GM13976 (cell line): ENCODE measurements around the gene OR52I2.

Experiments
- DNase-seq: peaks from one replicate; pipeline ENCODE4 v3.0.0; 2012; ENCODE audit warnings: low spot score
- in situ Hi-C: fragments of 300-500 bp; cut with MboI; formaldehyde crosslinking; loops from one replicate; pipeline ENCODE4 v1.12.0; 2022; ENCODE audit warnings: low sequenced_read_pairs, mixed read lengths, inconsistent platforms; ENCODE audit not compliant: unreplicated experiment
- TF ChIP-seq, protein P1 (sequence below): IDR thresholded peaks from 2 replicates; pipeline ENCODE4 v1.5.1; 2012; ENCODE audit warnings: borderline replicate concordance, mild to moderate bottlenecking; ENCODE audit not compliant: insufficient read depth; ENCODE audit errors: extremely low read depth, missing control alignments, control extremely low read depth

OR52I2 gene

DNA sequence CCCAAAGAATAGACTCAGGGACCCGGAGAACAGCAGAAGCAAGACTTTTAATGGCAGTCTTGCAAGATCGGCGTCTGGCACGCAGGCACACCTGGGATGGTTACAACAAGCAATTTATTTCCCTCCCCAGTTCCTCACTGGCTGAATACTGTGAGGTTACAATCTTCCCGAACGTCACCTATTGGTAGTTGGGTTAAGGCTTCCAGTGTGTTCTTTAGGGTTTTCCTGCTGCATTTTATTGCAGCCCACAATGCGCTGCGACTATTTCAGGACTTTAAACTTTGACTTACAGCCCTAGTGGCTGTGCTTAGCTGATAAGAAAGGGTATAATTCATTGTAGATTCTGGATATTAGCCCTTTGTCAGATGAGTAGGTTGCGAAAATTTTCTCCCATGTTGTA, 38.0 kb downstream of the OR52I2 start:
- DNase-seq = no peak
- in situ Hi-C loops = no loop called here

DNA sequence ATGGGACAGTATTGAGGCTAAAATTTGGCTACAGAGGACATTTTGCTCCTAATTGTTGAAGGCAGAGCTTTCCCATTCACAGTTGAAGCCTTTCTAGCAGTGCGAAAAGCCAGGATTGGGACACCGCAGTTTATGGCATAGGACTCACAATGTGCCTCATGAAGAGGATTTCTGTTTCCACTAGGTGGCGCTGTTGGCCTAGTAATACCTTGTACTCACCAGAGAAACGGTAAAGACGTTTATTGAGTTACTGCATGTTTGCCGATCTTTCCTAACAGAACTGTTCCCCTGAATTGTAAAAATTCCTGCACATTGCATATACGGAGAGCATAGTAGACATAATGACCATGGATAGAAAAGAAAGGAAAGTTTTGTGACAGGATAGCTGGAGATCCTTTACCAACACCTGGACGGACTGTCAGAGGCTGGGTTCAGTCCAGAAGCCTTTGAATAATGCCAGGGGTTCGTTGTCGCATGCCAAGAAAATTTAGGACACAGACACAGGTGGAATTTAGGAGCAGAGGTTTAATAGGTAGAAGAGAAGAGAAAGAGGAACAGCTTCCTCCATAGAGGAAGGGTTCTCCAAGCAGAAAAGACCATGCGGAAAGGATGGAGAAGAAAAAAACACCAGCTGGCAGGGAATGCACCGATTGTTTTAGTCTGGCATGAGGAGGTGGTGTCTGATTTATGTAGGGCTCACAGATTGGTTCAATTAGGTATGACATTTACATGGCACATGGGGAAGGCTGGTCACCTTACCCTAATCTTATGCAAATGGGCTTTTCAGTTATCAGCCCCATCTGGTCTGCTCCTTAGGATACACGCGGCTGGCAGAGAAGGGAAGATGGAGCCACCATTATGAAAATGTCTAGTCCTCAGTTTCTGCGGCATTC, 44.9 kb downstream of the OR52I2 start:
- TF ChIP-seq, protein P1, sequence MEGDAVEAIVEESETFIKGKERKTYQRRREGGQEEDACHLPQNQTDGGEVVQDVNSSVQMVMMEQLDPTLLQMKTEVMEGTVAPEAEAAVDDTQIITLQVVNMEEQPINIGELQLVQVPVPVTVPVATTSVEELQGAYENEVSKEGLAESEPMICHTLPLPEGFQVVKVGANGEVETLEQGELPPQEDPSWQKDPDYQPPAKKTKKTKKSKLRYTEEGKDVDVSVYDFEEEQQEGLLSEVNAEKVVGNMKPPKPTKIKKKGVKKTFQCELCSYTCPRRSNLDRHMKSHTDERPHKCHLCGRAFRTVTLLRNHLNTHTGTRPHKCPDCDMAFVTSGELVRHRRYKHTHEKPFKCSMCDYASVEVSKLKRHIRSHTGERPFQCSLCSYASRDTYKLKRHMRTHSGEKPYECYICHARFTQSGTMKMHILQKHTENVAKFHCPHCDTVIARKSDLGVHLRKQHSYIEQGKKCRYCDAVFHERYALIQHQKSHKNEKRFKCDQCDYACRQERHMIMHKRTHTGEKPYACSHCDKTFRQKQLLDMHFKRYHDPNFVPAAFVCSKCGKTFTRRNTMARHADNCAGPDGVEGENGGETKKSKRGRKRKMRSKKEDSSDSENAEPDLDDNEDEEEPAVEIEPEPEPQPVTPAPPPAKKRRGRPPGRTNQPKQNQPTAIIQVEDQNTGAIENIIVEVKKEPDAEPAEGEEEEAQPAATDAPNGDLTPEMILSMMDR = peak; percentile 47
- in situ Hi-C loops = loop anchor here (25.0 kb wide), 1 partner anchor 761 kb away; the partner anchor contains the start of gene OR51M1
- DNase-seq = no peak

More for the DNA sequence above, 38.0 kb downstream of the OR52I2 start:
- TF ChIP-seq, protein P1 = no peak

DNA sequence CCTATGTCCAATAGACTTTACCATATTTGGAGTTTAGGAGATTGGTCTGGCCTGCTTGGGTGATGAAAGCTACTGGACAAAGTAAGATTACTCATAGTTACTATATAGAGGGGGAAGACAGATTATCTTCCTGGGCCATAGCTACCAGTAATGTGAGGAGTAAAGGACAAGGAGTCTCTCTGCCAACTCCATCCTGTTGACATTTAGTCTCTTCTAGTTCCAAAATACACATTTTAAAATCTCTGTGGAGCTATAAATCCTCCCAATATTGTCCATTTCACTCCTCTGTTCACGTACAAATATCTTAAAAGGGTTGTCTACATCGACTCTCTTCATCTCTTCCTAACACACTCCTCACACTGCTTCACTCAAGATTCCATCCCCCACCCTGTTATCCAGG, 54.6 kb downstream of the OR52I2 start:
- no peak for DNase-seq
- in situ Hi-C loops = loop anchor here (25.0 kb wide), 1 partner anchor 751 kb away; the partner anchor contains the start of gene OR51M1
- TF ChIP-seq, protein P1 = no peak

DNA sequence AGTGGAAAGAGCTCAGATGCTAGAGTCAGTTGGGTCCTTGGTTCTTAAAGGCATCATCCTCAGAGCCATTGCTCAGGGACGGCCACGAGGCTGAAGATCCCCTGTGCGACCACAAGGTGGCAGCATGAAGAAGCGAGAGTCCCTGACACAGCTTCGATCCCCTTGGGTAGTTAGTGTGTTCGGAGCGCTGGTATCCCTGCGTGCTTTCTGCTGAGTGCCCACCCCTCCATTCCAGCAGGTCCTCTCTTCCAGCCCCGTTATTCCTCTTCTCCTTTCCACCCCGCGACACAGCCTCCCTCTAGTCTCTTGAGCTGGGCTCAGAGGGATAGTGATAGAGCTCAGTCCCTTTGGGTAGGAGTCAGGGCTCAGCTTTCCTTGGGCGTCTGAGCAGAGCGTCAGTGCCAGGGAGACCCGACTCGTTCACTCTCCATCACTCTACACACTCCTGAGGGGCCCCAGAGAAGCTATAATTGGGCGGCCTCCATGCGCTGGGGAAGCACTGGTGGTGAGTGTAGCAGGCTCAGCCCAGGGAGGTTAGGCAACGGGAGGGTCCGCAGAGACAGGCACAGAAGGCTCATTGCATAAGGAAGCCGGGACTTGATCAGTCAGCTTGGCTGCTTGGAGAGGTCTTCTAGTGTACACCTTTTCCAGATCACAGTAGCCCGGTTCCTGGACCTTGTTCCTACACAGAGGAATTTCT, 55.6 kb downstream of the OR52I2 start, which contains the start of gene OR51D1:
Gene OR51D1 (plus strand): TSS at position 516 of the 700 bp plus-strand sequence. CDS start 2,314 bp downstream, outside the sequence.
- TF ChIP-seq, protein P1 = peak; percentile 94
- in situ Hi-C loops = loop anchor here (25.0 kb wide), 1 partner anchor 750 kb away; the partner anchor contains the start of gene OR51M1
- peak; percentile 68 for DNase-seq

DNA sequence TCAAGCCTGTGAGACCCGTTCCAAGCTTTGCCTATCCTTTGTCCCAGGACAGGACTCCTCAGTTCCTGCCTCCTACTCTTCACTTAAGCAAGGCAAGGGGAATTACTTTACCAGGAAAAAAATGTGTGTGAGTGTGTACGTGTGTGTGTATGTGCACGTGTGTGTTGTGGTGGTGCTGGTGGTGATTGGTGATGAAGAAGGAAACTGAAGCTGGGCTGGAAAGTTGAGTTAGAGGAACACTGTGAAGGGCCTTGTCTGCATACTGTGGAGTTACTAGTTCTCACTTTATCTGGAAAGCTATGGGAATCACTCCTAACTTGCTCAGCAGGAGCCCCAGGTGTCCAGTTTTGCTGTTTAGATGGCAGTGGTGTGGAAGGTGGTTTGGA, 56.1 kb downstream of the OR52I2 start:
- TF ChIP-seq, protein P1 = no peak
- no peak for DNase-seq
- in situ Hi-C loops = loop anchor here (25.0 kb wide), 1 partner anchor 750 kb away; the partner anchor contains the start of gene OR51M1

DNA sequence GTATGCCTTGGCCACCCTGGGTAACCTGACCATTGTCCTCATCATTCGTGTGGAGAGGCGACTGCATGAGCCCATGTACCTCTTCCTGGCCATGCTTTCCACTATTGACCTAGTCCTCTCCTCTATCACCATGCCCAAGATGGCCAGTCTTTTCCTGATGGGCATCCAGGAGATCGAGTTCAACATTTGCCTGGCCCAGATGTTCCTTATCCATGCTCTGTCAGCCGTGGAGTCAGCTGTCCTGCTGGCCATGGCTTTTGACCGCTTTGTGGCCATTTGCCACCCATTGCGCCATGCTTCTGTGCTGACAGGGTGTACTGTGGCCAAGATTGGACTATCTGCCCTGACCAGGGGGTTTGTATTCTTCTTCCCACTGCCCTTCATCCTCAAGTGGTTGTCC, 58.4 kb downstream of the OR52I2 start:
- DNase-seq = no peak
- TF ChIP-seq, protein P1 = no peak
- in situ Hi-C loops = loop anchor here (10.0 to 25.0 kb wide), 2 partner anchors 365 to 747 kb away; partner anchors contain the start of gene OR51M1
